HEK293T (cell line): ENCODE results near the gene MYMX.

ENCODE experiments used
- CTCF ChIA-PET: fragments of 350-600 bp; formaldehyde crosslinking; extraction: SDS; loops from one replicate; lab custom pipeline; 2021; ENCODE audit warnings: antibody characterized with exemption, inconsistent platforms; lab: Yijun Ruan, JAX
- POLR2A ChIA-PET: fragments of 350-600 bp; formaldehyde crosslinking; extraction: SDS; loops from one replicate; lab custom pipeline; 2020; ENCODE audit warnings: antibody characterized with exemption, inconsistent platforms; lab: Yijun Ruan, JAX
- DNase-seq: peaks from one replicate; pipeline ENCODE4 v3.0.0; 2012; ENCODE audit warnings: mixed read lengths; ENCODE audit errors: extremely low spot score
- ARNT ChIP-seq: fragments of 450-650 bp; IDR thresholded peaks from 2 replicates; pipeline ENCODE4 v1.6.1; 2017; ENCODE audit warnings: mild to moderate bottlenecking
- BHLHE40 ChIP-seq: fragments of 450-650 bp; IDR thresholded peaks from 2 replicates; pipeline ENCODE4 v1.6.1; 2016; ENCODE audit warnings: mild to moderate bottlenecking, moderate library complexity, borderline replicate concordance
- CTBP1 ChIP-seq: fragments of 450-650 bp; IDR thresholded peaks from 2 replicates; pipeline ENCODE4 v1.6.1; 2016; ENCODE audit warnings: borderline replicate concordance
- ELF4 ChIP-seq: fragments of 450-650 bp; IDR thresholded peaks from 2 replicates; pipeline ENCODE4 v1.6.1; 2017; ENCODE audit warnings: antibody characterized with exemption
- FOXK2 ChIP-seq: fragments of 450-650 bp; IDR thresholded peaks from 2 replicates; pipeline ENCODE4 v1.6.1; 2016; ENCODE audit warnings: mild to moderate bottlenecking
- FOXM1 ChIP-seq: fragments of 450-650 bp; IDR thresholded peaks from 2 replicates; pipeline ENCODE4 v1.6.1; 2017; ENCODE audit warnings: mild to moderate bottlenecking, borderline replicate concordance
- HDGF ChIP-seq: fragments of 450-650 bp; IDR thresholded peaks from 2 replicates; pipeline ENCODE4 v1.6.1; 2017; ENCODE audit warnings: antibody characterized with exemption, borderline replicate concordance
- L3MBTL2 ChIP-seq: fragments of 450-650 bp; conservative IDR thresholded peaks from 2 replicates; pipeline ENCODE4 v1.6.1; 2016; ENCODE audit warnings: mild to moderate bottlenecking
- LEF1 ChIP-seq: fragments of 450-650 bp; IDR thresholded peaks from 2 replicates; pipeline ENCODE4 v1.6.1; 2017; ENCODE audit warnings: mild to moderate bottlenecking, borderline replicate concordance
- NFRKB ChIP-seq: fragments of 450-650 bp; IDR thresholded peaks from 2 replicates; pipeline ENCODE4 v1.6.1; 2016; ENCODE audit warnings: mild to moderate bottlenecking, moderate library complexity
- SP1 ChIP-seq: fragments of 450-650 bp; IDR thresholded peaks from 2 replicates; pipeline ENCODE4 v1.6.1; 2017
- SUZ12 ChIP-seq: fragments of 450-650 bp; IDR thresholded peaks from 2 replicates; pipeline ENCODE4 v1.6.1; 2016; ENCODE audit warnings: mild to moderate bottlenecking
- TARDBP ChIP-seq: fragments of 450-650 bp; IDR thresholded peaks from 2 replicates; pipeline ENCODE4 v1.6.1; 2016
- ZNF384 ChIP-seq: fragments of 450-650 bp; IDR thresholded peaks from 2 replicates; pipeline ENCODE4 v1.6.1; 2016
- TF ChIP-seq, protein P1 (sequence below): fragments of 450-650 bp; IDR thresholded peaks from 2 replicates; pipeline ENCODE4 v1.6.1; 2016

MYMX gene

DNA sequence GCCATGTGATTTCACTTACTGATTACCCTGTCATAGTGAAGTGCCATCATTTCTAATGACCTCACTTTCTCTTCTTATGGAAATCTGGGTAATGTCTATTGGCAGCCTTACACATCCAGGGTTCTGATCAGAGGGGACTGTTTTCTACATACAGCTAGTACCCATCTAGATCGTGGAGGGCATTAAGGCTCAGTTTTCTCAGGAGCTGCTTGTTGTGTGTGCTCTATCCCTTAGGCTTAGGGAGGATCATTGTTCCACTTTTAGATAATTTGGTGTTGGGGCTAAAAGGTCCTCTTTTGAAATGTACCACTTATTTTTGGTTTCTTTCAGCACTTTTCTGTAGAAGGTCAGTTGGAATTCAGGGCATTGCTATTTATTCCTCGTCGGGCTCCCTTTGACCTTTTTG, 34.0 kb downstream of the MYMX start:
- CTCF ChIA-PET: no interaction called here
- TF ChIP-seq HDGF: no peak
- TF ChIP-seq SP1: no peak
- TF ChIP-seq L3MBTL2: no peak
- TF ChIP-seq NFRKB: no peak
- TF ChIP-seq ELF4: no peak
- no peak for TF ChIP-seq FOXM1
- no peak for TF ChIP-seq ZNF384
- TF ChIP-seq LEF1: no peak
- DNase-seq: no peak
- POLR2A ChIA-PET: no interaction called here

DNA sequence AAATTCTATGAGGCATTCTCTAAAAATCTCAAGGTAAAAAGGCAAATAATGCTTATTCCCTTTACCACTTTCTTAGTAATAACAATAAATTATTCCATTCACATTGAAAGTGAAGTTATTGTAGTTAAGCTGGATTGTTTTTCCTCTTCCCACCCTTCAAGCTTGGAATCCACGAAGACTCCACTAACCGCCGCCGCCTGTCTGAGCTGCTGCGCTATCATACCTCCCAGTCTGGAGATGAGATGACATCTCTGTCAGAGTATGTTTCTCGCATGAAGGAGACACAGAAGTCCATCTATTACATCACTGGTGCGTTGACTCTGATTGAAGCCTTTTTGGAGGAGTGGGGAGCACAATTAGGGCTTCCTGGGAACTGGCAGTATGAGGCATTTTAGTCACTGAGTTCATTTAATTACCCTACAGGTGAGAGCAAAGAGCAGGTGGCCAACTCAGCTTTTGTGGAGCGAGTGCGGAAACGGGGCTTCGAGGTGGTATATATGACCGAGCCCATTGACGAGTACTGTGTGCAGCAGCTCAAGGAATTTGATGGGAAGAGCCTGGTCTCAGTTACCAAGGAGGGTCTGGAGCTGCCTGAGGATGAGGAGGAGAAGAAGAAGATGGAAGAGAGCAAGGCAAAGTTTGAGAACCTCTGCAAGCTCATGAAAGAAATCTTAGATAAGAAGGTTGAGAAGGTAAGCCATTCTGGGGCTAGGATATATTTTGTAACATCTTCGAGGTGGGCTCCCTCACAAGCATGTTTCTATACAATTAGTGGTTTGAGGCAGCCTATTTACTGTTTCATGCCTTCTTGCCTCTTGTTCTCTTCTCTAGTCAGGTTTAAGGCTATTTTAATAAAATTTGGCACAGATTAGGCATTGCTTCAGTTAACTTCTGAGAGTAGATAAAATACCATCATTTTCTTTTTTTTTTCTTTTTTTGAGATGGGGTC, 35.1 kb downstream of the MYMX start:
- TF ChIP-seq LEF1: no peak
- no peak for TF ChIP-seq ZNF384
- TF ChIP-seq NFRKB: no peak
- TF ChIP-seq BHLHE40: no peak
- TF ChIP-seq FOXK2: no peak
- TF ChIP-seq TARDBP: no peak
- no peak for TF ChIP-seq SP1
- TF ChIP-seq ELF4: no peak
- no peak for TF ChIP-seq CTBP1
- no peak for TF ChIP-seq ARNT
- TF ChIP-seq, protein P1, sequence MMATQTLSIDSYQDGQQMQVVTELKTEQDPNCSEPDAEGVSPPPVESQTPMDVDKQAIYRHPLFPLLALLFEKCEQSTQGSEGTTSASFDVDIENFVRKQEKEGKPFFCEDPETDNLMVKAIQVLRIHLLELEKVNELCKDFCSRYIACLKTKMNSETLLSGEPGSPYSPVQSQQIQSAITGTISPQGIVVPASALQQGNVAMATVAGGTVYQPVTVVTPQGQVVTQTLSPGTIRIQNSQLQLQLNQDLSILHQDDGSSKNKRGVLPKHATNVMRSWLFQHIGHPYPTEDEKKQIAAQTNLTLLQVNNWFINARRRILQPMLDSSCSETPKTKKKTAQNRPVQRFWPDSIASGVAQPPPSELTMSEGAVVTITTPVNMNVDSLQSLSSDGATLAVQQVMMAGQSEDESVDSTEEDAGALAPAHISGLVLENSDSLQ: no peak
- TF ChIP-seq HDGF: no peak
- TF ChIP-seq L3MBTL2: no peak
- TF ChIP-seq SUZ12: no peak
- TF ChIP-seq FOXM1: no peak
- DNase-seq: no peak
- ChIA-PET POLR2A (no interaction called here), CTCF (interaction anchor here (0.6 to 1.3 kb wide), 3 partner anchors 12 to 79 kb away, joined by 3 read pairs; no protein-coding TSS in a partner anchor)

DNA sequence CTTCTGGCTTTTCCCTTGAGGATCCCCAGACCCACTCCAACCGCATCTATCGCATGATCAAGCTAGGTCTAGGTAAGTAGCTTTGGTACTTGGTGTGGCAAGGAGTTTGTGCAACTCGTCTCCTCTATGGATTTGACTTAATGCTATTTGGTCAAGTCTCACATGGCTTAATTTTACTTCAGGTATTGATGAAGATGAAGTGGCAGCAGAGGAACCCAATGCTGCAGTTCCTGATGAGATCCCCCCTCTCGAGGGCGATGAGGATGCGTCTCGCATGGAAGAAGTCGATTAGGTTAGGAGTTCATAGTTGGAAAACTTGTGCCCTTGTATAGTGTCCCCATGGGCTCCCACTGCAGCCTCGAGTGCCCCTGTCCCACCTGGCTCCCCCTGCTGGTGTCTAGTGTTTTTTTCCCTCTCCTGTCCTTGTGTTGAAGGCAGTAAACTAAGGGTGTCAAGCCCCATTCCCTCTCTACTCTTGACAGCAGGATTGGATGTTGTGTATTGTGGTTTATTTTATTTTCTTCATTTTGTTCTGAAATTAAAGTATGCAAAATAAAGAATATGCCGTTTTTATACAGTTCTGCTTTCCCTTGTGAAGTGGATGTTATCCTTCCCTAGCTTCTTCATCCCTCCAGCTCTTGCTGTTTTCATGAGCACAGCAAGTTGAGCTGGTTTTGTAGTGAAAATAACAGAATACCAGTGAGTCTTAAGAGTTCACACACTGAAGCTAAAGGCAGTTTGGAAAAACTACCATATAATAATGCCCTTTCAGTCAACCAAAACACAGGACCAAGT, 36.8 kb downstream of the MYMX start:
- DNase-seq: no peak
- TF ChIP-seq CTBP1: no peak
- CTCF ChIA-PET: interaction anchor here (0.7 to 1.2 kb wide), 5 partner anchors 17 to 91 kb away, joined by 3 read pairs; partner anchors contain the start of gene TMEM151B
- POLR2A ChIA-PET: no interaction called here

DNA sequence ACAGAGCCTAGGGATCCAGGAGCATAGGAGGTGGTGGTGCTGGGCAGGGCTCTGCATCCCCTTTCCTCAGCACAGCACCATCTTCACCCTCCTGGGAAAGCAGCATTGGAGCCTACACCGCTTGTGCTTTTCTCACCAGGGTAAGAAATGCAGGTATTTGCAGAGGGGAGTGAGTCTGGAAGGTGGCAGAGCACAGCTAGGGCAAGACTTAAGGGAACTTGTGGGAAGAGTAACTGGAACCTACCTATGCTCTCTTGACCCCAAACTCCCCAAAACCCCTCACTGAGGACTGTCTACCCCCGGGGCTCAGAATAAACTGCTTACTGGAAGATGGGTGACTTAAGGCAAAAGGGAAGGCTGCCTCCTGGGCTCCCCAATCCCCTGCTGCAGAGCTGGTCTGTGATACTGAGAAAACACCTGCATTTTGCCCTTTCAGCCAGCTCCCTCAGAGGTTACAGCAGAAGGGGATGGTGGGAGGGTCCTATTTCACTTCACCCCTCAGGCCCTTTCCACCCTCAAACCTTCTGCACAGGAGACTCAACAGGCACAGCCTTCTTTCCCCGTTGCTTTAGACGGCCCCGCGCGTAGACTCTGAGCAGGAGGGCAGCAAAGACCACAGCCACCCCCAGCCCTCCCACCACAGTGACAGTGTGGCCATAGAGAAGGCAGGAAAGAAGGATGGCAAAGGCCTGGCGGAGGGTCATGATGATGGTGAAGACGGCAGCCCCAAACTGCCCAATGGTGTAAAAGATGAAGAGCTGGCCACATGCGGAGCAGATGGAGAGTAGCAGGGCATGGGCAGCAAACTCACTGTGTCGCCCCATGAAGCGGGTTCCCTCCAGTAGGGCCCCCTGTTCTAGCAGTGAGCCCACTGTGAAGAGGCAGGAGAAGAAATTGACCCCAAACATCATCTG, 37.7 kb downstream of the MYMX start:
- ChIA-PET POLR2A (interaction anchor here (0.9 to 3.7 kb wide), 2 partner anchors 8 kb away, joined by 3 to 117 read pairs; partner anchors contain the start of gene HSP90AB1), CTCF (interaction anchor here (0.7 to 3.4 kb wide), 9 partner anchors 13 to 92 kb away, joined by 3 to 28 read pairs (median 3); partner anchors contain the start of gene TMEM151B)
- no peak for DNase-seq
- TF ChIP-seq FOXM1 (no peak), TARDBP (no peak), ZNF384 (no peak), LEF1 (no peak), ARNT (no peak), CTBP1 (no peak), HDGF (no peak)
- TF ChIP-seq, protein P1: no peak

DNA sequence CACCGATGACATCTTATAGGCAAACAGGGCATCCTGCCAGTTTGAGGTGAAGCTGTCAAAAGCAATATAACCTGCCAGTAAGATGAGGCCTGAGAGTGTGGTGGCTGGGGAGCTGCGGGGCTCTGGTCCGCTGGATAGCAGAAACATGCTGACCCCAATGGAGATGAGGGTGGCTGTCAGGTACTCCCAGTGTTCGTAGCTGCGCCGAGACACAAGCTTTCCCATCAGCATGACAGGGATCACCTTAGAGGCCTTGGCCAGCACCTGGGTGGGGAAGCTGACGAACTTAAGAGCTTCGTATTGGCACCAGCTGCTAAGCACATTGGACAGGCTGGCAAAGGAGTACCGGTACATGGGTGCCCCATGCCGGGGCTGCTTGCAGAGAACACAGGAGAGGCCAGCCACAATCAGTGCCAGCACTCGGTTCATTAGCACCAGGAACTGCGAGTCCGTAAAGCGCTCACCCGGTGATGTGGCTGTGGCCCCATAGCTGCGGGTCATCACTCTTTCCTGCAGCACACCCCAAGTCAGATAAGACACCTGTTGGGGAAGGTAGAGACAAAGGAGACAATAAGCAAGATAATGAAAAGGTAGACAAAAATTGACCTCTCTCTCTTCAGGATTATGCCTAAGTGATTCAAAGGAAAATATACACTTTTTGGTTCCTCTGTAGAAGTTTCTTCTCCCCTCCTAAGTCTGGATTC, 38.5 kb downstream of the MYMX start:
- no peak for DNase-seq
- POLR2A ChIA-PET: interaction anchor here (0.8 to 3.7 kb wide), 3 partner anchors 9 to 82 kb away, joined by 3 to 117 read pairs (median 6); partner anchors contain the start of gene HSP90AB1

More for the DNA sequence above, 38.5 kb downstream of the MYMX start:
- TF ChIP-seq L3MBTL2 (0 out of 2 replicates have a peak, but pooled peaks have one; percentile 7), BHLHE40 (no peak)
- CTCF ChIA-PET: interaction anchor here (0.7 to 3.4 kb wide), 5 partner anchors 12 to 93 kb away, joined by 3 to 28 read pairs (median 3); partner anchors contain the start of gene TMEM151B
